K562 (cell line): ENCODE data around the gene NCKAP1. TPM values are rescaled to one million over a fixed set of nuclear protein-coding genes. Genes with fewer than 3 reads are reported as not detected.

Source experiments
- ADNP ChIP-seq: fragments of 200-800 bp; sonication (Bioruptor generic); IDR thresholded peaks from 2 replicates; pipeline ENCODE4 v1.6.1; 2016; ENCODE audit warnings: missing genetic modification characterization, missing compliant biosample characterization
- BRD4 ChIP-seq: fragments of 200-600 bp; sonication (generic); IDR thresholded peaks from 2 replicates; pipeline ENCODE4 v1.6.1; 2017; ENCODE audit warnings: inconsistent platforms
- CLOCK ChIP-seq: fragments of 250-450 bp; sonication (Bioruptor Pico); IDR thresholded peaks from 2 replicates; pipeline ENCODE4 v1.4.0; 2020; ENCODE audit warnings: mild to moderate bottlenecking, moderate library complexity, borderline replicate concordance
- DLX4 ChIP-seq: fragments of 250-450 bp; sonication (Bioruptor Pico); IDR thresholded peaks from 2 replicates; pipeline ENCODE4 v1.6.1; 2021; ENCODE audit warnings: mild to moderate bottlenecking
- HNRNPK ChIP-seq: fragments of 200-400 bp; formaldehyde crosslinking; IDR thresholded peaks from one replicate; pipeline ENCODE4 v1.6.1; 2018; ENCODE audit warnings: mild to moderate bottlenecking, low read depth, low read length; ENCODE audit not compliant: poor library complexity, severe bottlenecking
- HSF4 ChIP-seq: fragments of 250-450 bp; sonication (Bioruptor Pico); IDR thresholded peaks from 2 replicates; pipeline ENCODE4 v2.1.2; 2022; ENCODE audit warnings: mild to moderate bottlenecking, moderate library complexity, borderline replicate concordance
- MAFK ChIP-seq: IDR thresholded peaks from 2 replicates; pipeline ENCODE4 v1.6.1; 2011; ENCODE audit warnings: low read length, improper control_type of control experiment
- MITF ChIP-seq: IDR thresholded peaks from 2 replicates; pipeline ENCODE4 v1.6.1; 2014; ENCODE audit warnings: antibody characterized with exemption
- MTA1 ChIP-seq: fragments of 450-650 bp; IDR thresholded peaks from 2 replicates; pipeline ENCODE4 v1.6.1; 2017; ENCODE audit warnings: borderline replicate concordance
- MXI1 ChIP-seq: IDR thresholded peaks from 2 replicates; pipeline ENCODE4 v1.6.1; 2011; ENCODE audit warnings: low read depth, mild to moderate bottlenecking, improper control_type of control experiment, low read length
- NFATC3 ChIP-seq: fragments of 450-650 bp; IDR thresholded peaks from 2 replicates; pipeline ENCODE4 v1.6.1; 2017; ENCODE audit warnings: mild to moderate bottlenecking
- PBX2 ChIP-seq, 2 experiments: IDR thresholded peaks in 1 of 2; conservative IDR thresholded peaks in 1 of 2; 2 replicates each; pipeline ENCODE4 v1.6.1; 2016; ENCODE audit warnings: low read depth in 2 of 2, mild to moderate bottlenecking in 1 of 2, missing compliant biosample characterization in 1 of 2, missing genetic modification characterization in 1 of 2, moderate library complexity in 1 of 2
- RBM14 ChIP-seq: fragments of 200-400 bp; formaldehyde crosslinking; IDR thresholded peaks from 2 replicates; pipeline ENCODE4 v1.6.1; 2018; ENCODE audit warnings: low read depth, mild to moderate bottlenecking, low read length, moderate library complexity, borderline replicate concordance; ENCODE audit not compliant: insufficient read depth
- TAL1 ChIP-seq: fragments of 450-650 bp; IDR thresholded peaks from 2 replicates; pipeline ENCODE4 v1.6.1; 2016; ENCODE audit warnings: mild to moderate bottlenecking
- TEAD4 ChIP-seq, 2 experiments: sonication (generic) in 1 of 2; formaldehyde crosslinking in 1 of 2; IDR thresholded peaks; 2 replicates each; pipeline versions ENCODE4 v1.6.1 to v1.8.0; 2012 to 2022; ENCODE audit warnings: borderline replicate concordance in 1 of 2, inconsistent platforms in 1 of 2, low read length in 1 of 2, mild to moderate bottlenecking in 1 of 2, missing genetic modification reagents in 1 of 2
- ZNF263 ChIP-seq: sonication (generic); formaldehyde crosslinking; IDR thresholded peaks from 2 replicates; pipeline ENCODE4 v1.8.0; 2022; ENCODE audit warnings: mild to moderate bottlenecking, missing genetic modification reagents, borderline replicate concordance
- ZNF274 ChIP-seq: IDR thresholded peaks from 2 replicates; pipeline ENCODE4 v1.6.1; 2011; ENCODE audit warnings: low read depth, mild to moderate bottlenecking, low read length, moderate library complexity, borderline replicate concordance
- ZNF431 ChIP-seq: sonication (generic); formaldehyde crosslinking; IDR thresholded peaks from 2 replicates; pipeline ENCODE4 v1.8.0; 2022; ENCODE audit warnings: mild to moderate bottlenecking, missing genetic modification reagents
- polyA plus RNA-seq, 8 experiments: library from polyadenylated mRNA; depleted of rRNA in 4 of 8; stranded (reverse) in 5 of 8; unstranded in 3 of 8; fragments of >200 nt; fragmentation: Nextera tagmentation in 2 of 8; fragmentation: Illumina TruSeq in 1 of 8; extraction: Ambion mirVana in 2 of 8; extraction: Trizol in 1 of 8; gene quantifications; 2 replicates each; pipeline versions ENCODE4 v1.2.1 to v1.2.3, GENCODE V29; 2011 to 2014; ENCODE audit warnings: inconsistent platforms in 1 of 8, missing spikeins in 1 of 8
- total RNA-seq, 7 experiments: library from RNA; depleted of rRNA in 6 of 7; stranded (reverse); fragments of >200 nt in 6 of 7; fragmentation: Illumina TruSeq in 2 of 7; extraction: Trizol in 2 of 7; gene quantifications; 2 replicates each; pipeline versions ENCODE4 v1.2.1 to v1.2.3, GENCODE V29; 2011 to 2021; ENCODE audit warnings: low replicate concordance in 1 of 7

The NCKAP1 gene
- total and polyA plus RNA-seq, 9 of the 15 experiments (the other 6 are each of a cell fraction or from before 2014, with no cell fraction given): 34.0 to 153 (median 88.7) TPM

GRCh38 chr2:183059561-183059960 is 21.3 kb upstream of the NCKAP1 start (continued):
- TF ChIP-seq ADNP (tag) (no peak), MITF (no peak), HNRNPK (no peak), DLX4 (CRISPR knock-in tag) (no peak), MTA1 (no peak), NFATC3 (no peak), HSF4 (no peak), MXI1 (no peak), ZNF274 (no peak), RBM14 (no peak), TAL1 (no peak), TEAD4 (IDR thresholded peaks at IDR 0.05; ENCODE audit: low read length) (no peak), TEAD4 (CRISPR knock-in tag; IDR thresholded peaks at IDR 0.05; ENCODE audit: borderline replicate concordance) (no peak), BRD4 (no peak), CLOCK (CRISPR knock-in tag) (no peak), PBX2 (CRISPR knock-in tag; IDR thresholded peaks at IDR 0.05; ENCODE audit: low read depth) (no peak), PBX2 (tag; conservative IDR thresholded peaks at IDR 0.05; ENCODE audit: low read depth) (no peak), ZNF431 (CRISPR knock-in tag) (no peak), MAFK (peak; percentile 97), ZNF263 (no peak)
